Mammary microvascular endothelial cell (primary cell): ENCODE results near the gene PCF11. TPM values are rescaled to one million over a fixed set of nuclear protein-coding genes. Genes with fewer than 3 reads are reported as not detected.

ENCODE experiments used
- total RNA-seq: library from RNA; depleted of rRNA; stranded (reverse); fragments of >200 nt; gene quantifications from 2 replicates; pipeline ENCODE4 v1.2.3, GENCODE V29; 2015

PCF11 gene, protein sequence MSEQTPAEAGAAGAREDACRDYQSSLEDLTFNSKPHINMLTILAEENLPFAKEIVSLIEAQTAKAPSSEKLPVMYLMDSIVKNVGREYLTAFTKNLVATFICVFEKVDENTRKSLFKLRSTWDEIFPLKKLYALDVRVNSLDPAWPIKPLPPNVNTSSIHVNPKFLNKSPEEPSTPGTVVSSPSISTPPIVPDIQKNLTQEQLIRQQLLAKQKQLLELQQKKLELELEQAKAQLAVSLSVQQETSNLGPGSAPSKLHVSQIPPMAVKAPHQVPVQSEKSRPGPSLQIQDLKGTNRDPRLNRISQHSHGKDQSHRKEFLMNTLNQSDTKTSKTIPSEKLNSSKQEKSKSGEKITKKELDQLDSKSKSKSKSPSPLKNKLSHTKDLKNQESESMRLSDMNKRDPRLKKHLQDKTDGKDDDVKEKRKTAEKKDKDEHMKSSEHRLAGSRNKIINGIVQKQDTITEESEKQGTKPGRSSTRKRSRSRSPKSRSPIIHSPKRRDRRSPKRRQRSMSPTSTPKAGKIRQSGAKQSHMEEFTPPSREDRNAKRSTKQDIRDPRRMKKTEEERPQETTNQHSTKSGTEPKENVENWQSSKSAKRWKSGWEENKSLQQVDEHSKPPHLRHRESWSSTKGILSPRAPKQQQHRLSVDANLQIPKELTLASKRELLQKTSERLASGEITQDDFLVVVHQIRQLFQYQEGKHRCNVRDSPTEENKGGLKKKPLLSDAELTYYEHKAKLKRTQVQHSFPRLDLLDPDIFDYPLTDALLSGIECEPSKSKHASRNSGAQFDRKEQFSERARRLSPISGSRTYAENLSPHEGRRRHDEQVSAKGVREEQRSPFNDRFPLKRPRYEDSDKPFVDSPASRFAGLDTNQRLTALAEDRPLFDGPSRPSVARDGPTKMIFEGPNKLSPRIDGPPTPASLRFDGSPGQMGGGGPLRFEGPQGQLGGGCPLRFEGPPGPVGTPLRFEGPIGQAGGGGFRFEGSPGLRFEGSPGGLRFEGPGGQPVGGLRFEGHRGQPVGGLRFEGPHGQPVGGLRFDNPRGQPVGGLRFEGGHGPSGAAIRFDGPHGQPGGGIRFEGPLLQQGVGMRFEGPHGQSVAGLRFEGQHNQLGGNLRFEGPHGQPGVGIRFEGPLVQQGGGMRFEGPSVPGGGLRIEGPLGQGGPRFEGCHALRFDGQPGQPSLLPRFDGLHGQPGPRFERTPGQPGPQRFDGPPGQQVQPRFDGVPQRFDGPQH (N-terminal part only)
- 21.7 and 24.1 TPM in 2 replicates for total RNA-seq

DNA sequence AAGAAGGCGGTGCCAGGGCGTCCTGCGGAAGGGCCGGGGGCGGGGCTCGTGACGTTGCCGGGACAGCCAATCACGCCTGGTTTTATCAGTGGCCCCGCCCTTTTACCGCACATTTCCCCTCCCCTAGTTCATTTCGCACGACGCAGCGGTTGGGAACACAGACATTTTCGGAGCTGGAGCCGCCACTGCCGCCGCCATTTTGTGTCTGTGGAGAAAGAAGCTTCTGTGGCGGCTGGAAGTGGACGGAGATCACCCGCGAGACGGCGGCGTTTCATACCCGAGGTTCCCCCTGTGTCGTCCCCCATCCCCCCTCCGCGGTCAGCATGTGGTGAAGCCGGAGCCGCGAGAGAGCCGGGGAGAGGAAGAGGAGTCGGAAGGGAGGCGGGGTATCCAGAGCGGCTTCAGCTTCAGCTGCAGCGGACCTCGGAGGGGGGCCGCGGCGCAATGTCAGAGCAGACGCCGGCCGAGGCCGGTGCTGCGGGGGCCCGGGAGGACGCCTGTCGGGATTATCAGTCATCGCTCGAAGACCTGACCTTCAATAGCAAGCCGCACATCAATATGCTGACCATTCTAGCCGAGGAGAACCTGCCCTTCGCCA, at the start of gene PCF11:
PCF11 (plus strand) TSS at position 136 of the 598 bp plus-strand sequence; CDS start at position 445, 309 bp downstream.

DNA sequence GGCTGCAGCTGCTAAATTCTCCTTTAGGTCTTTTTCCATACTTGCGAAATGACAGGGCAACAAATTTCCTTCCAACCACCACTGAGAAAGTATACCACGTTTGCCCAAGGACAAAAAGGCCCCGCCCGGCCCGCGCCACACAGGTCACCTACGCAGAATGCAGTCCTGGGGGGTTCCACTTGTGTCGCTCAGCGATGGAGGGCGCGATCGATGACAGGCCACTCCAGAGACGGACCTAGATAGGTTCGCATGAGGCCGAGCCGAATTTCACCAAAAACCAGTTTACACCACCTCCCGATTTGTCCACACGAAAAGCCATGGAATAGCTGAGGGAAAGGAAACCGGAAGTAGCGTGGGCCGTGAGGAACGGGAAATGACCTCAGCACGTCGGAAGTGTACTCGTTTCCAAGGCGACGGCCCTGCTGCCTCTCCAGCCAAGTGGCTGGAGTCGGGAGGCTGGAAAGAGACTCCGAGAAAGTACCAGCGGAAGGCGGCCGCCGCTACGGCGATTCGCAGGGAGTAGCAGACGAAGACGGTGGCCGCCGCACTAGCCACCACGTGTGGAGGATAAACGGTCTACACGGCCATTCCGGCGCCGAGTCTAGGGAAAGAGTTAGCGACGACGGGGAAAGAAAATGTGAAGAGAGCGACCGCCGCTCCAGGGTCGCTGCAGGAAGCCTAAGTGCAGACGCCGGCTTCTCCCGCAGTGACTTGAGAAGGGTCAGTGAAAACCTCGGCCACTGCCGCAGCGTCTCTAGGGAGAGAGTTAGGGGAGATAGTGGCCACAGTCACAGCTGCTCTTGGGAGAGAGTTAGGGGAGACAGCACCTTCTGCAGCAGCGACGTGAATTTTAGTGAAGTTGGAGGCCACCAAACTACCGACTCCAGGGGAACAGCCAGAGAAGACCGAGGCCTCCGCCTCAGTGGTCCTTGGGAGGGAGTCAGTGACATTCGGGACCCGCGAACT, 36.7 kb downstream of the PCF11 start, which contains the start of gene ANKRD42:
ANKRD42 (plus strand) TSS at position 398 of the 966 bp plus-strand sequence. CDS start 959 bp downstream, outside the sequence.

Other genes starting within 250 kb of the PCF11 start
- 5.0 and 8.1 TPM in 2 replicates for gene RAB30, start 85.2 kb upstream of the PCF11 start, total RNA-seq
- 3.1 and 4.3 TPM in 2 replicates for gene ANKRD42, start 36.6 kb downstream of the PCF11 start, total RNA-seq
- 51.7 and 61.5 TPM in 2 replicates for gene CCDC90B, start 129.2 kb downstream of the PCF11 start, total RNA-seq